Inflammatory macrophage treated with lipopolysaccharide for 1 hour (primary cell): ENCODE results near the gene LMTK2.
A peak's percentile ranks its signal among the peaks of the same experiment; 100 is the strongest.
"Not testable (repeated sequence)": the region's sequence is repeated elsewhere in the genome, so short reads cannot be mapped to it uniquely, and the experiment has no call there.

ENCODE experiments used
- DNase-seq, 2 donors: peaks; one replicate each; pipeline ENCODE4 v3.0.0-alpha.2; 2020 to 2022

The LMTK2 gene

DNA sequence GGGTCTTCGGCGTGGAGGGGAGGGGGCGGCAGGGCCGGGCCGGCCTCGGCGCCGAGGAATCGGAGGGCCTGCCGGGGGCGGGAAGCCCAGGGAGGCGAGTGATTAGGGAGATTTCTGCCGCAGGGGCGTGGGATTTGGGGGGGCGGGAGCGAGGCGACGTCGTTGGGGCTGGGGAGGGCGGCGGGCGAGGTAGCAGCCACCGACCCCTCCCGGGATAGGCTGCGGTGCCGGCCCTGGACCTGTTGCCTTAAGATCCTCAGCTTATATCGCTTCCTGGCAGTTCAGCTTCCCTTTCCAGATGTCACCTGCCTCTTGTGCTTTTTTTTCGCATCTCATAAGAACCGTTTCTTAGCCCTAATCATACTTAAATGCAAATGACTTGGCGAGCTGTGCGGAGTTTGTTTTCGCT lies 655 bp downstream of the LMTK2 start:
- peak; percentile 8 to 16 for DNase-seq

DNA sequence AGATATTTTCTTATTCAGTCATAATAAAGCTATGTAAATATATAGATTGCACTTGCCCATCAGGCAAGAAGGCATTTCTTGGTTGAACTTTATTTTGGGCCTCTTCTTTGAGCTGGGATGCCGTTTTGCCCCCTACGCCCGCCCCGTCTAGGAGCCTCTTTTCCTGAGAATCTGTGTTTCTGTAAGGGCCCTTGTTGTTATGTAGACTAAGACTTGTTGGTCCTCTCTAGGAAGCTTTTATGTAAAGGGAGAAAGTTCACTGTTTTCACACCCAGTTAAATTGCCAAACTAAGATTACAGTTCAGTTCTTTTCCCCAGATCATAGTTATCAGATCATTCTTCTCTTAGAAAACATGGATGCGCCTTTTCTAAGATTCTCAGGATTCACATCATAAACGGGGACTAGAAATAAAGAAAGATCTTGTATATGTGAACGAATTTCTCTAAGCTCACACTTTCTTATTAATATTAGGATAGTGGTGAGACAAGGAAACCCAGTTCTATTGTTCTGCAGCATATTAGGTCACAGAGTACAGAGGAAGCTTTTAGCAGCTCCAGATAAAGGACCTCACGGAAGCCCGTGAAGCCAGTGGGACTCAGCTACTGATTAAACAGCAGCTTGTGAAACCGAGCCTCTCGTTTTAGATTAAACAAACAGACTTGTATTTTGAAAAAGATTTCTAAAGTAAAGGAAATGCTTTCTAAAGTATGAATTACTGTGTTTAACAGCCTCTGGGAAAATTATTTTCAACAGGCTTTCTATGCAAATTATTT lies 3.8 kb downstream of the LMTK2 start:
- no peak for DNase-seq

DNA sequence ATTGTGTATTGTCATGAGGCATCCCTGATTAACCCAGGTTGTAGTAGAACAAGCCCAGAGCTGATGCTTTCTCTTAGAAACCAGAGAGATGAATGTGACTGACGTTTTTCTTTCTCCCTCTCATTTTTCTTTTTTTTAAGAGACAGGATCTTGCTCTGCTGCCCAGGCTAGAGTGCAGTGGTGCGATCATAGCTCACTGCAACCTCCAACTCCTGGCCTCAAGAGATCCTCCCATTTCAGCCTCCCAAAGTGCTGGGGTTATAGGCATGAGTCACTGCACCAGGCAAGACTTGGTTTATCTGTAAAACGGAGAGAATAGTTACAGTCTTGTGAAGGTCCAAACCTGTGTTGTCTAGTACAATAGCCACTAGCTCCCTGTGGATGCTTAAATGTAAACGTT lies 5.4 kb downstream of the LMTK2 start:
- no peak for DNase-seq

DNA sequence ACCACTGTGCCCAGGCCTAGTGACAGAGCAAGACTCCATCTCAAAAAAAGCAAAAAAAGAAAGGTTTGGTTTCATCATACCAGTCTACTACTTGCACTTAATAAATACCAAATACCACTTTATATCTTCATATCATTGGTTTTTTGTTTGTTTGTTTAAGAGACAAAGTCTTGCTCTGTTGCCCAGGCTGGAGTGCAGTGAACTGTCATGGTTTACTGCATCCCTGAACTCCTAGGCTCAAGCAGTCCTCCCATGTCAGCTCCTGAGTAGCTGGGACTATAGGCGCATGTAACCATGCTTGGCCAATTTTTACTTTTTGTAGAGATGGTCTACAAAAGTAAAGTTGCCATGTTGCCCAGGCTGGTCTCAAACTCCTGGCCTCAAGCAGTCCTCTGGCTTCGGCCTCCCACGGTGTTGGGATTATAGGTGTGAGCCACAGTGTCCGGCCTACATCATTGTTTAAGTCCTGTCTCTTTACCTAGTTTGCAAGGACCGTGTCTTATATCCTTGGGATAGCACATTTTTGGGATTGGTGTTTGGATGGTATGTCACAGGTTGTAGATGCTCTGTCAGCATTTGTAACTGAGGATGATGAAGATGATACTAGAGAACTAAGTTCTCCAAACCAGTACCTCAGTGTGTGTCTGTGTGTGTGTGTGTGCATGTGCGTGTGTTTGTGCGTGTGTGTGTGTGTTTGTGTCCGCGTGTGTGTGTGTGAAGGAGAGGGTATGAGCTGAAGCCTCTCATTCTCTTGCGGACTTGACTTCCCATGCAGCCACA lies 9.3 kb downstream of the LMTK2 start:
- DNase-seq, result no peak

DNA sequence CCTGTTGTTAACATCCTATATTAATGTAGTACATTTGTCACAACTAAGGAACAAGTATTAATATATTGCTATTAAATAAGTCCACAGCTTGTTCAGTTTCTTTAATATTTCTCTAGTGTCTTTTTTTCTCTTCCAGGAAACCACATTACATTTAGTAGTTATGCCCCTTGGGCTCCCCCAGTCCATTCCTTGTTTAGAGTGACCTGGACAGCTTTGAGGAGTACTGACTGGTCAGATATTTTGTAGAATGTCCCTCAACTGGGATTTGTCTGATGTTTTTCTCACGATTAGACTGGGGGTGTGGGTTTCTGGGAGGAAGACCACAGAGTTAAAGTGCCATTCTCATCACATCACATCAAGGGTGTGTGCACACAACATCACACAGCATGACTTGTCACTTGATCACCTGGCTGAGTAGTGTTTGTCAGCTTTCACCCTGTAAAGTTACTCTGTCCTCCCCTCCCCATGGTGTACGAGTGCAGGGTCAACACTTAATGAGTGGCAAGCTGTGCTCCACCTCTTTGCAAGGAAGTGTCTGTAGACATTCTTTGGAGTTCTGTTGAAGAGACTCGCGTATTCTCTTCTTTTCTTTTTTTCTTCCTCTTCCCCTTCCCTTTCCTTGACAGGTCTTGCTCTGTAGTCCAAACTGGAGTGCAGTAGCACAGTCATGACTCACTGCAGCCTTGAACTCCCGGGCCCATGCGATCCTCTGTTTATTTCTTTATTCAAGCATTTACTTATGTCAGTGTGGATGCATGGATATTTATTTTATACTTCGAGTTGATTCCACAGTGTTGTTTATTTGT lies 10.2 kb downstream of the LMTK2 start:
- no peak for DNase-seq

DNA sequence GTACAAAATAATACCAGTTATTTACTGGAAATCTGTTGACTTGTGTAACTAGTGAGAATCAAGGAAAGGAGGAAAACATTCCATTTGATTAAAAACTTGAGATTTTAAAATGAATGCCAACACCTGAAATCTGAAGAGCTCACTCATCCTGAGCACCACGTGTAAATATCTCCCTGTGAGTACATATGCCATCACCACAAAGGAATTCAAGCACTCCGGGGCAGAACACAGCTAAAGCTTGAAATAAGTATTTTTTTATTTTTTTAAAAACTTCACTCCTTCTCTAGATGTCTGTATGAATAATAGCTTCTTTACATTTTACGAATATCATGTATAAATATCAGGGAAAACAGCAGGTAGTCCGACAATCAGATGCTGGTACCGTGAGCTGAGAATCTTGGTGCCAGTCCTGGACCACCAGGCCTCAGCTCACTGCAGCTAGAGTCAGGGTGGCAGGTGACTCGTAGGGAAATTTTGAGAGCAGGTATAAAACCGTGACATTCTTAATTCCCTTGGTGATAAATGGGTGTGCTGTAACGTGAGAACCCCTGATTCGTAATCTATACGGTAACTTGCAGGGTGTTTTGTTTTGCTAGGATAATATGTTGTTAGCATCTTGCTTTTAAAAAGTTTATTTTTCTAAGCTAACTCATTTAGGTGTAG lies 12.7 kb downstream of the LMTK2 start:
- no peak for DNase-seq

DNA sequence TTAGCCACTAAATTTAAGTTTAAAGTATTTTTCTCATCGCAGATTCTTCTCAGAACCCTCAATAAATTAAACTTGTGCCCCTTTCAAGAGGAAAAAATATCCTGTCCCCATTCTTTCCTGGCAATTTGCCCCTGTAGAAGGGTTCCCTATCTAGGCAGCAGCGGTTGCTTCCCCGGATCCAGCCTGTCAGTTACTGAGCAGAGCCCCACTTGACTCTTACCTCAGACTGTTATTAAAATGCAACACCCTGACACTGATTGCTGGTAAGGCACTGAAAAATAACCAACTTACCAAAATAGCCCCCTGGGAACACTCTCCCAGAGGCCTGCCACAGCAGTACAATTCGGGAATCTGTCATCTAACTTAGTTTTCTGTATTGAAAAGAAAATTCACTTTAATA lies 13.9 kb downstream of the LMTK2 start:
- DNase-seq, result no peak

DNA sequence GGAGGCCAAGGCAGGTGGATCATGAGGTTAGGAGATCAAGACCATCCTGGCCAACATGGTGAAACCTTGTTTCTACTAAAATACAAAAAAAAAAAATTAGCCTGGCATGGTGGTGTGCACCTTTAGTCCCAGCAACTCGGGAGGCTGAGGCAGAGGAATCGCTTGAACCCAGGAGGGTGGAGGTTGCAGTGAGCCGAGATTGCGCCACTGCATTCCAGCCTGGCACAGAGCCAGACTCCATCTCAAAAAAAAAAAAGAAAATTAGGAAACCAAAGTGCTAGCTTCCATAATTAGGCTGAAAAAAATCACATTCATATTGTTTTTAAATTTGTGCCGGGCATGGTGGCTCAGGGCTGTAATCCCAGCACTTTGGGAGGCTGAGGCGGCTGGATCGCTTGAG lies 14.7 kb downstream of the LMTK2 start:
- DNase-seq, result not testable (repeated sequence)

DNA sequence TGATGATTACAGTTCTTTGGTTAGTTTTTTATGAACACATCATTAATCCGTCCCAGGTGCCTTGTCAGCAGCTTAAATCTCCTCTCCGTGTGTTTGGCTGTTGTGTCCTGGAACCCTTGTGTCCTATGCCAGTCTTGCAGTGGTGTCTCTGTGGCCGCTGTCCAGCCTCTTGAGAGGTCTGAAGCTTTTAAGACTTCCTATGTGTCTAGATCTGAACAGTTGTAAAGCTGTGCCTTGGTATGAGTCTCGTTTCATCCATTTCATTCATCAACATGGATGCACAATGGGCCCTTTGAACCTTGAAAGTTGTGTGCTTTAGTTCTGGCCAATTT lies 16.7 kb downstream of the LMTK2 start:
- DNase-seq, result no peak

DNA sequence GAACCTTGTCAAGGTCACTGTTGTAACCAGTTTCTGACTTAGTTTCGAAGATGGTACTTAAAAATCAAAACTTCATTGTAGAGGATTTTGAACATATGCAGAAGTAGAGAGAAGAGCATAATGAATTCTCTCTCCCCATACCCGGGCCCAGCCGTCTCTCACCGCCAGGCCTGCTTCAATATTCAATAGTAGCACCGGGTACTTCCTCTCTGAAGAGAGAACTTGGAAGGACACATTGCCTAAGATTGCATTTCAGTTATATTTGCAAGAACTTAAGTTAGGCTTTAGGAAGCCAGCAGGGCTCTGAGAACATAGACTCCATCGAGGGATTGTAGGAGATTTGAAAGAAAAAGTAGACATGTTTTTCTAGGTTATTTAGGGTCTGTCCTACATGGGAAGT lies 19.1 kb downstream of the LMTK2 start:
- peak; percentile 55 to 69 for DNase-seq

DNA sequence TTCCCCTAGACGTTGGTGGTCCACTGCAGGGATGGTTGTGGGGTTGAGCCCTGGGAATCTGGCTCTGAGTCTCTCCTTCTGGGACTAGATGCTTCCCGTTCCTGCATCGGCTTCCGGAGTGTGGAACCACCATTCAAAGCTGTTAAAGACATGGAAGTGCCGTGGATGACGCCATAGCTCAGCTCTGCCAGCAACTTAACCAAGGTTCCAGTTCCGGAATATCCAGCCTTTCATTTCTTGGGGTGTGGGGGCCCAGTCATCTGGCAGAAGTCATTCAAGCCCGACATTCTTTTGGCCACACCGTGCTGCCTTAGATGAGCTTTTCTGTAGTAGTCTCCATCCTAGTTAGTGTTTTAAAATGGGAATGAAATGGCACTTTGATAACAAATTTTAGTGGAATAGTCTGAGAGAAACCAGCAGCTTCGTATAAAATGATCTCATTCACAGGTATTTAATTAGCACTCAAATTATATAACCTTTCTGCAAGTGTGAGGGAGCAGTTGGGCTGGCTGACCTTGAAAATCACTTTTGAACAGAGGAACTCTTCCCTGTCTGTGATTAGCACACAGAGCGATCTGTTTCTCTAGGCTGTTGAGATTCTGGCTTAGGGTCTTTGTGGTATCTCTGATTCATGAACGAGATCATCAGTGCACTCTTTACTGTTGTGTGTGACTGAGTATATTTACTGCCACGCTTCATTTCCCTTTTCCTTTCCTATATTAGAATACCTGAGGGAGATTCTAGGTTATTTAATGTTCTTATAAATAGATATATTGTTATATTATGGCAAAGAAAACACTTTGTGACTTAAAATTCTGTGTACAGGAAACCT lies 19.9 kb downstream of the LMTK2 start:
- DNase-seq, result no peak

DNA sequence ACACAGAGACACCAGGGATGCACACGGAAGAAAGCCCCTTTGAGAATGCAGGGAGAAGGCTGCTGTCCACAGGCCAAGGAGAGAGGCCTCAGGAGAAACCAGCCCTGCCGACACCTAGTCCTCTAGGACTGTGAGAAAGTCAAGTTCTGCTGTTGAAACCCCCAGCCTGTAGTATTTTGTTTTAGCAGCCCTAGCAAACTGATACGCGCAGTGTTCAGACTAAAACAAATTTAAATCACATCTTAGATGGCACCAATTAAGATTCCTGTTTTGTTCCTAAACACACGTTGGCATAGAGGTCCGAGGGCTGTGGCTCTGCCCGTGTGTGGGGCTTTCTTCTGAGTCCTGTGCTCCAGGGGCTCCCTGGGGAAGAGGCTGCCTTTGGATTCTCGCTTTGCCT lies 21.7 kb downstream of the LMTK2 start:
- DNase-seq, result no peak

DNA sequence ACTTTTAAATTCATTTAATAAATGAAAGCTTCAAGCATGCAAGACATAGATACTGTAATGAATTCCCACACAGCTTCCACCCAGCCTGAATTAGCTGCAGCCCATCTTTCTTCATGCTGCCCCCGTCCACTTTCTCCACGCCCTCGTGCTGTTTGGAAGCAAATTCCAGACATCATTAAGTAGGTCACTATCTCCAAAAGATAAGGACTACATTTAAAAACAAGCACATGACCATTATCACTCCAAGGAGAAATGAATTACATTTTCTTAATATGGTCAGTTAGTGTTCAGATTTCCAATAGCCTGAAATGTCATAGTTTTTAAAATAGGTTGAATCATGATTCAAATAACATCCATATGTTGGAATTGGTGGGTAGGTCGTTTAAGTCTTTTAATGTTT lies 24.3 kb downstream of the LMTK2 start:
- no peak for DNase-seq

DNA sequence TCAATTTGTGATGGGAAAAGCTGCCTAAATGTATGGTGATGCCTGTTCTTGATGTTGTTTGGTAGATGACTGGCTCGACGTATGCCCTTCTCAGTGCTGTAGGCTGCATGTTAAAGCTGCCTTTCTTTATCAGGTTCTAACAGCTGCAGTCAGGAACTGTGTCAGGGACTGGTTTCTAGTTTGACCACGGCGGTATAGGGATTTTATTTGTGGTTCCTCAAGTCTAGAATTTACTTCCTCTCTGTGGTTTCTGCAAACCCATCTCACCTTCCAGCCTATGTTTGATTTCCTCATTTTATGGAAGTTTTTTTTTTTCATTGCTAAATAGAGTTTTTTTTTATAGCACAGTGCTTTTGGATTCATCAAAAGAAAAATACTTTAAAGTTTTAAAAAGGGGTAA lies 26.5 kb downstream of the LMTK2 start:
- peak; percentile 81 to 83 for DNase-seq

DNA sequence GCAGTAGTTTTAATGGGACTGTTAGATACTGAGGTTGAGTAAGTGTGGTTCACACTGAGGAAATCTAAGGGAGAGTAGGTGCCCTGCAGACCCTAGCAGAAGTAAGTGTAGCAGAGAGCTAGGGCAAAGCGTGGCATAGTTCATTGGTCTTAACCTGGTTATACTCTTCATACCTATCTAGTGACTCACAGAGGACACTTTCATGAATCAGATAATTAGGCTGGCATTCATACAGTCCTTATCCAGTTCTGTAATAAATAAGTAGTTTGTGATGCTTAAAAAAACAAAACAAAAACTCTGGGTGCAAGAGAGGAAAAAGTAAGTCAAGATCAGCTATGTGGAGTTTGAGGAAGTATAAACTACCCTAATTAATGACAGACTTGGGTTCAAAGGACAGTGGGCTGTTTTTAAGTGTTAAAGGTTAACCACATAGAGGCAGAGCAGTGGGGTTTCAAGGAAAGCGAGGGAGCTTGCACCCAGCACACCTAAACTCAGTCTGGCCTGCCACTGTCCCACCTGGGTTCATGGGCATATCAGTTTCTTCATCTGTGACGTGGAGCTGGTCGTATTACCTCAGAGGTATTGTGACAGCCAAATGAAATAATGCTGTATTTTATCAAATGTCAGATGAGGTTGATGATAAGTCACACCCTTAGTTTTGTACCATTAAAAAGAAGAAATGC lies 27.1 kb downstream of the LMTK2 start:
- peak in 1 of 2 donors; percentile 9 for DNase-seq

DNA sequence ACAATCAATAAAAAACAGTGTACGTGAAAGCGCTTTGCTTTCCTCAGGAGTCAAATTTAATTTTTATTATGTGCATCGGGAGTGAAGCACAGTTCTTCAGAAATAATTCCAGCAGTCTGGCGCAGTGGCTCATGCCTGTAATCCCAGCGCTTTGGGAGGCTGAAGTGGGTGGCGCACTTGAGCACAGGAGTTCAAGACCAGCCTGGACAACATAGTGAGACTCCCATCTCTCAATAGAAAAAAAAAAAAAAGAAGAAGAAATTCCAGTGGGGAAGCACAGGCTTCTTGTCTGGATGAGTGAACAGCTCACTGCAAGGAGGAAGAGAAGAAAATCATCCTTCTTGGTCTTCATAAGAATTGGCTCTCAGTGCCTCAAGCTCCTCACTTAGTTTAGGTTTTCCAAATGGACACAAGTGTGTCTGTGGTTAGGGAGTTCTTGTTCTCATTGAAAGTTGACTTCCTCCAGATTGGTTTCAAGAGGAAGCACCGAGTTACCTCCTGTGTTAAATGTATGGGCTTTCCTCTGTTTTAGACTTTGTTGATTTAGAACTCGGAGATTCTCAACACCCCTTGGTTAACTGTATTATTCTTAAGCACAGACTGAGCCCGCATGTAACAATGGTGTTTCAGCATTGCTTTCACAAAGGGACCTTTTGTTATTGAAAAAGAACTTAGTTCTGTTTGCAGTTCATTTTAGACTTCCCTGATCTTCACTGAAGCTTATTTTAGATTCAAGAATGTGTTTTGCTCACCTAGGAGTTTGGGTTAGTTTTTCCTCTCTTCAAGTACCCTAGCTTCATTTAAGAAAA lies 28.0 kb downstream of the LMTK2 start:
- peak; percentile 20 to 30 for DNase-seq

DNA sequence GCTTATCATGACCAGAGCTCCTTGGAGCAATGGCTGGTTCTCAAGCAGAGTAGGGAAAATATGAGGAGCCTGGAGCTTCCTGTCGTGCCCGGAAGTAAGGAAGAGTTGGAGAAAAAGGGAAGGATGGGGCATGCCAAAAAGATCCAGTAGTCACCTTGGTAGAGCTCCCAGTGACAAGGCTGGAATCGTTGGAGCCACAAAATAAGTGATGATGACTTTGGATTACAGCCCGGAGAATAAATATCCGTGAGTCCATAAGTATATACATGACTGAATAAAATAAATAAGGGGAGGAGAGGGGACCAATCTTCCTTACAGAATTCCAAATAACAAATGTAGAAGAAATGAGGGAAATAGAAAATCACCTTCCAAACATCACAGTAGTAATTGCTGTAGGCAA lies 29.3 kb downstream of the LMTK2 start:
- no peak for DNase-seq

DNA sequence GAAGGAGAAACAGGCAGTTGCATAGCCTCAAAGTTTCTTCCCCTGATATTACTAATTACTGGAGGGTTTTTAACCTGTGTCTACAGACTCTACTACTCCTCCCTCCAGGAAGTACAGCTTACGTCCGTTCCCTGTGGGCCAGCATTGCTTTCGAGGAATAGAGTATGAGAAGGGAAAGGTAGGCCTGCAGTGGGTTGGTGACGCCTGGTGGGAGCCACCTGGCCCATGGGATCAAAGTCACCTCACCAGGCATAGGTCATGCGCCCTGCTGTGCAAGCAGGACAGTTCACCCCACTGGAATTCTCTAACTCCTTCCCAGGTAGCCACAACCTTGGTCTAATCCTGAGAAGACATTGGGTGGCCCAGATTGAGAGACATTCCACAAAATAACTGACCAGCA lies 29.8 kb downstream of the LMTK2 start:
- DNase-seq, result no peak

DNA sequence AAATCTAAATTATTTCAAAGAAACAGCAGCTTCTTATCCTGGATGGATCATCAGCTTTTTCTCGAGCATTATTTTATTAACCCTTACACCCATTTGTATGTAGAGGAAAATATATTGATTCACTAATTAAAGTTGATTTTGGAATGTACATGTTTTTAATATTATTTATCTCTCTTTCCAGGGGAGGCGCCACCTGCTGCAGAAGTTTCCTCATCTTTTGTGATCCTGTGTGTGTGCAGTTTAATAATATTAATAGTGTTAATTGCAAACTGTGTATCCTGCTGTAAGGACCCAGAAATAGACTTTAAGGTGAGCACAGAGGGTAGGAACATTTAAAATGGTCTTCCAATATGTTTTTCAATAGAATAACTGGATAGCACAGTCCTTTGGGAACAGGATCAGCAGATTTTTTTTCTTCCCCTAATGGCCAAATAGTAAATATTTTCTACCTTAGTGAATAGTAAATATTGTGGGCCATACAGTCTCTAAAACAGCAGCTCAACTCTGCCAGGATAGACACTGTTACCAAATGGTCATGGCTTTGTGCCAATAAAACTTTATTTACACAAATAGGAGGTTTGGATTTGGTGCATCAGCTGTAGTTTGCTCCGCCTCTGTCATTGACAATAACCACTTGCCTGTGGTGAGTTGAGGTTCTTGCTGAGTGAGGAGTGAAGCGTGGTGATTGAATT lies 30.6 kb downstream of the LMTK2 start:
- no peak for DNase-seq

DNA sequence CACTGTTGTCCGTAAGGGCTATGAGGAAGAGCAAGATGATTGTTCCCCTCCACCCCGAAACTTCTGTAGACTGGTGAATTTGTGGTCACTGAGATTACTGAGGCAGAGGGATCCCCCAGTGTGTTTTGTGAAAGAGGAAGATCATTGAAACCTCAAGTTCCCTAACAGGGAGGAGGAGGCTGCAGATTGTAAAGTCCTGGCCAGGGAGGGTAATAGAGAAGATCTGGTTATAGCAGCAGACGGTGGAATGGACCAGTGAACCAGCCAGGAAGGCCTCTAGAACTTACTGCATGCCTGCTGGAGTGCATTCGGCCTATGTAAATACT lies 31.1 kb downstream of the LMTK2 start:
- DNase-seq, result peak; percentile 81 to 87
